Measurements from ENCODE around the gene BID. TPM values are rescaled to one million over a fixed set of nuclear protein-coding genes. Genes with fewer than 3 reads are reported as not detected.

The BID gene
- total and polyA plus RNA-seq, 2 of the 4 experiments (the other 2 are of a cell fraction) = 69.5 to 240 TPM

DNA sequence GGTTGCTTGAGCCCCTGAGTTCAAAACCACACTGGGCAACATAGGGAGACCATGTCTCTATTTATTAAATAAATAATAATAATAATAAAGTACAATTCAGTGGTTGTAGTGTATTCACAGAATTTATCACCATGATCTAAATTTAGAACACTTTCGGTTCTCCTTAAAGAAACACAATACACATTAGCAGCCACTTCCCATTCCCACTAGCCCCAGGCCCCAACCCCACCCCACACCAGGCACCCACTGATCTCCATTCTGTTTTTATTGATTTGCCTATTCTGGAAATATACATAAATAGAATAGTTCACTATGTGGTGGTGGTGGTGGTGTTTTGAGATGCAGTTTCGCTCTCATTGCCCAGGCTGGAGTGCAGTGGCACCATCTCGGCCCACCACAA lies 90.0 kb downstream of the BID start:
- Histone ChIP-seq H2BK120ac (ENCODE audit: low read depth, low read length) (no peak overlapping the region), H4K91ac (ENCODE audit: insufficient read depth, low read depth, low read length) (no peak overlapping the region), H3K4me3 (ENCODE audit: insufficient read depth, low read depth, low read length) (no peak overlapping the region), H3K4ac (ENCODE audit: low read depth, low read length) (no peak overlapping the region), H3K4me2 (ENCODE audit: low read depth, low read length) (no peak overlapping the region), H3K9ac (ENCODE audit: low read depth, low read length) (no peak overlapping the region), H2BK20ac (ENCODE audit: low read depth, low read length) (no peak overlapping the region), H4K5ac (ENCODE audit: low read depth, low read length) (no peak overlapping the region), H4K8ac (ENCODE audit: low read depth in 2 of 2, low read length in 2 of 2) (no peak overlapping the region), H2BK5ac (ENCODE audit: low read depth, low read length, poor library complexity, severe bottlenecking) (no peak overlapping the region), H4K20me1 (ENCODE audit: insufficient read depth, low read length) (no peaks in the 10 kb centered on the region; the same call in 1 of the 2 replicates), H3K18ac (ENCODE audit: low read depth, low read length) (no peak overlapping the region), H3K36me3 (ENCODE audit: control insufficient read depth, insufficient read depth, low read length) (peaks cover 17% of the 10 kb centered on the region), H3K27ac (ENCODE audit: insufficient read depth, low read length) (no peak overlapping the region), H3K27me3 (ENCODE audit: control insufficient read depth, insufficient read depth, low read length) (no peaks in the 10 kb centered on the region), H3K9me3 (ENCODE audit: control insufficient read depth, insufficient read depth, low read length) (no peaks in the 10 kb centered on the region), H3K14ac (replicated peaks; ENCODE audit: low read depth, low read length) (no peak overlapping the region), H2AK9ac (replicated peaks; ENCODE audit: low read depth, low read length, poor library complexity) (no peak overlapping the region), H2BK15ac (ENCODE audit: low read depth, low read length) (no peak overlapping the region), H3K23ac (ENCODE audit: low read depth, low read length) (no peak overlapping the region), H3K56ac (ENCODE audit: extremely low read depth, insufficient read depth, low read length) (no peak overlapping the region), H2AK5ac (ENCODE audit: low read depth, low read length) (no peak overlapping the region), H3K9me1 (ENCODE audit: insufficient read depth, low read length) (0 out of 2 replicates have a peak, but pooled peaks cover 4% of the 10 kb centered on the region), H2AFZ (replicated peaks; ENCODE audit: low read length, poor library complexity) (no peak overlapping the region), H3K4me1 (ENCODE audit: control insufficient read depth, insufficient read depth, low read length) (no peaks in the 10 kb centered on the region), H3K79me1 (ENCODE audit: low read depth in 1 of 2, low read length in 2 of 2) (peaks cover 9 to 35% of the 10 kb centered on the region in 2 experiments)
- intact Hi-C loops (cut with micrococcal nuclease) = no loop called here
- POLR2A ChIA-PET (ENCODE audit: unreplicated experiment) = no interaction called here
- CTCF ChIA-PET = no interaction called here
- dilution Hi-C loops (cut with HindIII; ENCODE audit: low sequenced_read_pairs, unreplicated experiment) = no loop called here
- in situ Hi-C loops (cut with MboI; ENCODE audit: low sequenced_read_pairs) = no loop called here
- TF ChIP-seq NFE2L2 (IDR thresholded peaks at IDR 0.05; ENCODE audit: low read depth, low read length) (no peak), RAD21 (IDR thresholded peaks at IDR 0.05; ENCODE audit: low read length) (no peak), BHLHE40 (IDR thresholded peaks at IDR 0.05; ENCODE audit: low read depth, low read length) (no peak), MAFK (IDR thresholded peaks at IDR 0.05; ENCODE audit: low read depth, low read length) (no peak), RCOR1 (IDR thresholded peaks at IDR 0.05; ENCODE audit: insufficient replicate concordance, low read length) (no peak), POLR2A (IDR thresholded peaks at IDR 0.05; ENCODE audit: low read depth, low read length) (no peak), RFX5 (IDR thresholded peaks at IDR 0.05; ENCODE audit: low read depth, low read length) (no peak), FOS (IDR thresholded peaks at IDR 0.05; ENCODE audit: low read depth, low read length) (no peak), MXI1 (IDR thresholded peaks at IDR 0.05; ENCODE audit: borderline replicate concordance, low read depth, low read length) (no peak), SMC3 (IDR thresholded peaks at IDR 0.05; ENCODE audit: low read depth, low read length) (no peak), MAZ (IDR thresholded peaks at IDR 0.05; ENCODE audit: borderline replicate concordance, low read depth, low read length) (no peak), CEBPB (IDR thresholded peaks at IDR 0.05; ENCODE audit: low read depth, low read length) (no peak), CHD1 (IDR thresholded peaks at IDR 0.05; ENCODE audit: low read depth, low read length) (no peak)
- TF ChIP-seq, protein P1, sequence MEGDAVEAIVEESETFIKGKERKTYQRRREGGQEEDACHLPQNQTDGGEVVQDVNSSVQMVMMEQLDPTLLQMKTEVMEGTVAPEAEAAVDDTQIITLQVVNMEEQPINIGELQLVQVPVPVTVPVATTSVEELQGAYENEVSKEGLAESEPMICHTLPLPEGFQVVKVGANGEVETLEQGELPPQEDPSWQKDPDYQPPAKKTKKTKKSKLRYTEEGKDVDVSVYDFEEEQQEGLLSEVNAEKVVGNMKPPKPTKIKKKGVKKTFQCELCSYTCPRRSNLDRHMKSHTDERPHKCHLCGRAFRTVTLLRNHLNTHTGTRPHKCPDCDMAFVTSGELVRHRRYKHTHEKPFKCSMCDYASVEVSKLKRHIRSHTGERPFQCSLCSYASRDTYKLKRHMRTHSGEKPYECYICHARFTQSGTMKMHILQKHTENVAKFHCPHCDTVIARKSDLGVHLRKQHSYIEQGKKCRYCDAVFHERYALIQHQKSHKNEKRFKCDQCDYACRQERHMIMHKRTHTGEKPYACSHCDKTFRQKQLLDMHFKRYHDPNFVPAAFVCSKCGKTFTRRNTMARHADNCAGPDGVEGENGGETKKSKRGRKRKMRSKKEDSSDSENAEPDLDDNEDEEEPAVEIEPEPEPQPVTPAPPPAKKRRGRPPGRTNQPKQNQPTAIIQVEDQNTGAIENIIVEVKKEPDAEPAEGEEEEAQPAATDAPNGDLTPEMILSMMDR (conservative IDR thresholded peaks at IDR 0.05; ENCODE audit: low read depth, low read length) = no peak
- TF ChIP-seq, protein P2, sequence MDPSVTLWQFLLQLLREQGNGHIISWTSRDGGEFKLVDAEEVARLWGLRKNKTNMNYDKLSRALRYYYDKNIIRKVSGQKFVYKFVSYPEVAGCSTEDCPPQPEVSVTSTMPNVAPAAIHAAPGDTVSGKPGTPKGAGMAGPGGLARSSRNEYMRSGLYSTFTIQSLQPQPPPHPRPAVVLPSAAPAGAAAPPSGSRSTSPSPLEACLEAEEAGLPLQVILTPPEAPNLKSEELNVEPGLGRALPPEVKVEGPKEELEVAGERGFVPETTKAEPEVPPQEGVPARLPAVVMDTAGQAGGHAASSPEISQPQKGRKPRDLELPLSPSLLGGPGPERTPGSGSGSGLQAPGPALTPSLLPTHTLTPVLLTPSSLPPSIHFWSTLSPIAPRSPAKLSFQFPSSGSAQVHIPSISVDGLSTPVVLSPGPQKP (IDR thresholded peaks at IDR 0.05; ENCODE audit: borderline replicate concordance, low read depth, low read length) = no peak
- TF ChIP-seq, protein P3, sequence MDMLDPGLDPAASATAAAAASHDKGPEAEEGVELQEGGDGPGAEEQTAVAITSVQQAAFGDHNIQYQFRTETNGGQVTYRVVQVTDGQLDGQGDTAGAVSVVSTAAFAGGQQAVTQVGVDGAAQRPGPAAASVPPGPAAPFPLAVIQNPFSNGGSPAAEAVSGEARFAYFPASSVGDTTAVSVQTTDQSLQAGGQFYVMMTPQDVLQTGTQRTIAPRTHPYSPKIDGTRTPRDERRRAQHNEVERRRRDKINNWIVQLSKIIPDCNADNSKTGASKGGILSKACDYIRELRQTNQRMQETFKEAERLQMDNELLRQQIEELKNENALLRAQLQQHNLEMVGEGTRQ (IDR thresholded peaks at IDR 0.05; ENCODE audit: low read depth, low read length) = no peak
- WGBS, 2 experiments (ENCODE audit: extremely low coverage in 2 of 2, insufficient read length in 1 of 2) = no CpG with 5 or more reads among the region's 3 CpGs
- no TSS peak for BruUV-seq (replicated peaks)
- ATAC-seq (ENCODE audit: low read depth) = no peak
- no peak for DNase-seq
